ENCODE measurements around the gene ATF6B.
"Not testable (repeated sequence)": the region's sequence is repeated elsewhere in the genome, so short reads cannot be mapped to it uniquely, and the experiment has no call there.

ATF6B gene

GRCh38 chr6:32102255-32102654, 25.8 kb downstream of the ATF6B start:
- DNase-seq, result no peak

GRCh38 chr6:32100251-32100650, 27.8 kb downstream of the ATF6B start:
- not testable (repeated sequence) for DNase-seq

GRCh38 chr6:32097364-32097763, 30.7 kb downstream of the ATF6B start:
- no peak for DNase-seq

- DNase-seq, result peak; percentile 73
Observed at GRCh38 chr6:32096394-32097258, 31.4 kb downstream of the ATF6B start.

GRCh38 chr6:32096087-32096393, 32.0 kb downstream of the ATF6B start:
- no peak for DNase-seq

GRCh38 chr6:32095338-32096086, 32.5 kb downstream of the ATF6B start:
- no peak for DNase-seq

- no peak for DNase-seq
Observed at GRCh38 chr6:32092760-32093497, 35.1 kb downstream of the ATF6B start.

- DNase-seq, result no peak
Observed at GRCh38 chr6:32089082-32089828, 38.8 kb downstream of the ATF6B start.

- DNase-seq, result no peak
Observed at GRCh38 chr6:32088487-32089049, 39.5 kb downstream of the ATF6B start.

GRCh38 chr6:32087574-32088486, 40.2 kb downstream of the ATF6B start:
- DNase-seq, result peak; percentile 75

GRCh38 chr6:32086661-32087573, 41.1 kb downstream of the ATF6B start:
- no peak for DNase-seq

- no peak for DNase-seq
Observed at GRCh38 chr6:32085759-32086459, 42.1 kb downstream of the ATF6B start.

- DNase-seq, result no peak
Observed at GRCh38 chr6:32084780-32085179, 43.3 kb downstream of the ATF6B start.

- DNase-seq, result no peak
Observed at GRCh38 chr6:32083812-32084768, 44.0 kb downstream of the ATF6B start.

- DNase-seq, result no peak
Observed at GRCh38 chr6:32082935-32083334, 45.1 kb downstream of the ATF6B start.

- no peak for DNase-seq
Observed at GRCh38 chr6:32082478-32082877, 45.6 kb downstream of the ATF6B start.

GRCh38 chr6:32081168-32081990, 46.7 kb downstream of the ATF6B start:
- no peak for DNase-seq

All from eye (tissue), 1 donor.